Colon (tissue), 2 donors: ENCODE measurements around the gene DCLK1.

Source experiments
- FAIRE-seq: peaks from 2 replicates; lab custom pipeline; 2012; peaks lifted over from hg19 to GRCh38; lab: Jason Lieb, UNC
- donor health status: control.
- donor health status: control.

Gene DCLK1

DNA sequence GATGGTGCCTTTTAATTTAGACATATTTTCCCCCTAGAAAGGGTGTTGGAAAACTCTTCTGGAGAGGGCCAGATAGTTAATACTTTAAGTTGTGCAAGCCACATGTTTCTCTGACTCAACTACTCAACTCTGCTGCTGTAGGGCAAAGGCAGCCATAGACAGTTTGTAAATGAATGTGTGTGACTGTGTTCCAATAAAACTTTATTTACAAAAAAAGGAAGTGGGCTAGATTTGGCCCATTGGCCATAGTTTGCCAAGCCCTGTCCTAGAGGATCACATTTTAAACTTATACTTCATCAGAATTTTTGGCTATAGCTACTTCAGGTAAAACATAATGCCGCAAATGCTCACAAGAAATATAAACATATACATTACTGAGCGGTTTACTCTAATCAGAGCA lies 348.4 kb downstream of the DCLK1 start:
- FAIRE-seq, result no peak

DNA sequence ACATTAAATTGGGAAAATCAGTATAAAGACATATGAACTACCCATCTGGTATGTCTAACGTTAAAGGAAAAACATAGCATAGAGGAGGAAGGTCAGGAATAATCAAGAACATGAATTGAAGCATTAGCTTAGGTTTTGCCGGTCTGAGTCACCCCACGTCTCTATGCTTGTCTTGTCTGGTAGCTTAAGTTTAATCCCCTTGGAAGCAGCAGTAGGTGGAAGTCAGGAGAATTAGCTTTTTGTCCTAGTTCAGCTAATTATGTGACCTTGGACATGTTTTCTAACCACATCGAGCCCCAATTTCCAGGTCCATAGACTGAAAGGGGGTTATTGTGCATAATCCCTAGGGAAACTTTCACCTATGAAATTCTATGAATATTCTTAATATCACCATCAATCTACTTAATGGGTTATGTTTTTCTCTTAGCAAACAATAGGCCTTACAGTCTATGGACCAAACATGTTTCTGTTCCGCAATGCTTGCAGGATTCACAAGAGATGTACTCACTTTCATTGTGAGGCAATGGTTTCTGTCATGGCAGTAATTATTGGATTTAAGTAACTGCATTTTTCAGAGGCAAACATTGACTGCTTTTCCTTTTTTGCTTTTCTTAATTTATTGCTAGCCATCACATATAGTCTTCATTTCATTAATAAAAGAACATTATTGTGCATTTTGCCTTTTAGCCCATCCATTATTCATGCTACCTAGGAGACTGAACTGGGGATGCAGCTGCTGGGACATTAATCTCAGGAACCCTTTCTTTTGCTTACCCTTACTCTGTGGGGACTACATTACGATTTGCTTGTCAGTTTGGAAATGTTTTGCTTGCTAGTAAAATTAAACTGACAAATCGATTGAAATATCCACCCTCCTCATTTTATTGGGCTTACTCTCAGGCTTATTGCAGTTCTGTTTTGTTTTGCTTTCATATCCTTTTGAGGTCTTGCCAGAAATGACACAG lies 349.9 kb downstream of the DCLK1 start:
- FAIRE-seq, result no peak

DNA sequence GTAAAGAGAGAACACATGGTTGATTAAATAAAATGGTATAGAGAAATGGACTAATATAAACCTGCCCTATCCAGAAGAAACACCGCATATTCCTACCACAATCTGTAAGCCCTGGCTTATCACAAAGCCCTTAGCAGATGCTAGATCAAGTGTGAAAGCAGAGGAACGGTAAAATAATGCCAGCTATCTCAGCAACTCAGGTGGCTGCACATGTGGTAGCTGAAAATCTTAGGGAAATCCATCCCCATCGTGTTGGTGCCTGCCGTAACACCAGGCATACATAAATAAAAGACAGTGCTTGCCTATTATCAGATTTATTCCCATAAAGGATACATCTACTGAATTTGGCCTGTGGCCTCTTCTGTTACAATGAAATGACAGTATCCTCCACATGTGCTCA lies 350.6 kb downstream of the DCLK1 start:
- no peak for FAIRE-seq

DNA sequence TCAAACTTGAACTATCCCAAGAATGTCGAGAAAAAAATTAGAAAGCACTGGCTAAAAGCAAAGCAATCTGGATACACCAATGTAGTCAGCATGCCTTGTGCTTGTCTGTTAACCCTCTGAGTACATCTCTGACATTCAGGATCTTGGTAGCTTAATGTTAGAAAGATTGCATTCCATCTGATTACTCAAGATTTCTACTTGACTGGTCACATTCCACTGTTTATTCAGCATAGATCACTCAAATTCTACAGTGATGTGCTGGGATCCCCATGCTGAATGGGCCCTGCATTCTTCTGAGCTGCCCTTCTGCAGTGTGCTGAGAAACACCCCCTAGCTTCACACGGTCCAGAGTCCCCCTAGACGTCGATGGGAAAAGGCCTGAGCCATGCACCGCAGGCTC lies 359.3 kb downstream of the DCLK1 start:
- FAIRE-seq, result no peak

DNA sequence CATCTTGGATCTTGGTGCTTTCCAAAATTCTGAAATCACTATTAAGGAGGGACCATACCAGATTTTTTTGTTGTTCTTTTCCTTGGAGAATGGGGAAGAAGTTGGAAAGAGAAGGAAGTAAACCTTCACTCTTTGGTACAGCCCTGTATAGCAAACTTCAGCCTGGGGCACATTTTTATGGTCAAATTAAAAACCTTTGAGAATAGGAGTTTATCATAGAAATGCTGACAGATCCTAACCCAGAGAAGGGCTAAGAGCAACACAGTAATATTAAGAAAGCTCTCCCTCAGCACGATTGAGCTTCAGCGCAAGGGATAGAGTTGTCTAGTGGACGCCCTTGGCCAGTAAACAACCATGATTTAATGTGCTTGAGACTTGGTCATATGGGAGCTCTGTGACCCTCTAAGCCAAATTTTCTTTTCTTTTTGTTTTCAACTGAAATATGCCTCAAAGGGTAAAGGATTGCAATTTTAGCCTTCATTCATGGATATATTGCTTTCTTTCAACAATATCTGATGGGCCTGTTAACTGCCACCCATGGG lies 360.4 kb downstream of the DCLK1 start:
- FAIRE-seq, result no peak

DNA sequence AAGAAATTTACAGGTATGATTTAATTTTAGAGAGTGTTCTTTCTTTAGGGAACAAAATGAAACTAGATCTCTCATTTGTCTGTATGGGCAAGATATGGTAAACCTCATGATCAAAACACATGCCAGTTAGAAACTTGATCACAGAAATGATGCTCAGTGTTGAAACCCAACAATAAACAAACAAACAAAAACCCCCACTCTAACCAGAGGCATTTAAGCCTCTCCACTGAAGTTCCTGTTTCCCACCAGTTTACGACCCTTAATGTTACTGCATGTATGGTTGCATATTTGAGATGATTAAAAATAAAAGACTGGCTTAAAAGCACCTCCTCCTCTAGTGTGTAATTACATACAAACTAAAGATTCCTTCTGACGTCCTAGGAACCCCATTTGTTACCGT lies 361.4 kb downstream of the DCLK1 start:
- FAIRE-seq, result no peak

DNA sequence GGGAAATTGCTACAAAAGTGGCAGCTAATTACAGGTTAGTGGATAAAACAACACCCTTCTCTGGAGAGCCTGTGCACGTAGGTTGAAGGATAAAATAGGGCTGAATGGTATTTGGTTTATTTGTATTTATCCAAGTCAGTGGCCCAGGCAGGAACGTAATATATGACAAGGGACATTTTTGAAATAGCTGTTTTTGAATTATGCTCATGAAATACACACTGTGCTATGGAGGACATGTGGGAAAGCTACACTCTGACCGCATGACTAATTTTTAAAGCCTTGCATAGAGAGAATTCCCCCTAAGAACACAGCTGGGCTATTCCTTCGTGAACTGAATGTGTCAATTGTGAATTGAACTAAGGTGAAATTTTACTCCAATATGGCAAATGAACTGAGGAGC lies 362.6 kb downstream of the DCLK1 start:
- FAIRE-seq, result no peak

DNA sequence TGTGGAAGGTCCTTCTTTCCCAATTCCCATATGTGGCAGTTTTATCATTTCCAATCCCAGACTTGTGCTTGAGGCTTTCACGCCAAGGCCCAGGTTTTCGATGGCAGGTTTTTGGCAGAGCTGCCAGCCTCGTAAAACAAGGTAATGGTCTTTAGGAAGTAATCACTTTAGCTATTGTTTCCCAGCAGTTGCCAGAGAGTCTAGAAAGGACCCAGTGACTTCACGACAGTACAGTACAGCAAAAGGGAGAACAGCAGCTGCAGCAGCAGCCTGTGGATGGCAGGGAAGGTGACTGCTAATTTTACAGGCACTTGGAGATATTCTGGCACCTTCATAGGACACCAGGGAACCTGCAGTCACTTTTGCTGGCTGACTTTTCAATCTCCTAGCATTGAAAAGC lies 363.1 kb downstream of the DCLK1 start:
- no peak for FAIRE-seq

DNA sequence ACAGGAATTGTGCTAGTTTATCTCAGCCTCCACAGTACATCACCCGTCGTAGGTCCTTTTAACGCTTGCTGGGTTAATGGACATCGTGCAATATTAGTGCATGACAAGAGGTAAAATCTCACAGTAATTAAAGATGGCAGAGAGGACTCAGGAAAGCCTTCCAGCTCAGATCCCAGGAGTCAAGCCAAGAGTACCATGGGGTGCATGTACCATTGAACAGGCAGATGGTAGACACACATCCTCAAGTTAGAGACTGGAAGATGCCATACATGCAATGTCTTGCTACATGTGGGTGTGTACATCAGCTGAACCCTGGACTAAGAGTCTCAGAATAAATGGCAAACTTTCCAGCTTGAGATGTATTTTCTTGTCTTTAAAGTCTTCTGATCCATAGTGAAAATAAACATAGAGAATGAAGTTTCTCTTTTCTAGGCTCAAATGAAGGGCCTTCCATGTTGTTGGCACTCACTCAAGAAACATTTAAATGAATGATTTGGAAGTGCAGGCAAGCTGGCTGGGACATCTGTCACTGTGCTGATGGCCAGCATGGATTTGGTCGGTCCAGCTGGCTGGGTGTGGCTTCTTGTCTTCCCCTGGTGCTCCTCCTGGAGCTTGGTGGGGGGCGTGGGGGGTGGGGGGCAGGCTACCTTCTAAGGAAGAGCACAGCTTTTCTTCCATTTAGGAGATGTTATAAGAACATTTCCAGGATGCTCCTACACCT lies 363.8 kb downstream of the DCLK1 start:
- no peak for FAIRE-seq

DNA sequence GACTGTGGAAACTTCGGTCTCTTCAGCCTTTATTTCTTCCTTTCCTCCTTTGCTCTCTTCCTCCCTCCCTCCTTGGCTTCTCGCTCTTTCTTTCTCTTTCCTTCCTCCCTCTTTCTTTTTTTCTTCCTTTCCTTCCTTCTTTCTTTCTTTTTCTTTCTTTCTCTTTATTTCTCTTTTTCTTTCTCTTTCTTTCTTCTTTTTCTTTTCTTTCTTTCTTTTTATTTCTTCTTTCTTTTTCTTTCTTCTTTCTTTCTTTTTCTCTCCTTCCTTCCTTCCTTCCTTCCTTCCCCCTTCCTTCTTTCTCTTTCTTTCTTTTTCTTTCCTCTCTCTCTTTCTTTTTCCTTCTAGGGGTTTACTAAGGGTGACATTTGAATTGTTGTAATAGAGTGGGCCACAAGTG lies 364.5 kb downstream of the DCLK1 start:
- no peak for FAIRE-seq

DNA sequence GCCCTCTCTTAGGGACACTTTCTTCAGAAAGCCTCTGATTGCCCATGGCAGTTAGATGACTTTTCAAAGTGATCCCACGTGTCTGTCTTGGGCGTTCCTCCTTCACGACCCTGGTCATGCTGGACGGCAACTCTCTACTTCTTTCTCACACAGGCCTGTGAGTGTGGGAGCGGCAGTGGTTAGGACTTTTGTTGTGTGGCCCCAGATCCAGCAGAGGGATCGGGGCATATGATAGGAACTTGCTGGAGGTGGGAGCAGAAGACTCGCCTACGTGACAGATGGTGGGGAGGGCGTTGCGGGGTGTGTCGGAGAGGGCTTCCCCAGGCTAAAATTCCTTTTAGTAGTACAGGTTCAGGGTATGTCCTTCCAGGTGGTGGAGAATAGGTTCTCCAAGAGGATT lies 365.2 kb downstream of the DCLK1 start:
- no peak for FAIRE-seq

DNA sequence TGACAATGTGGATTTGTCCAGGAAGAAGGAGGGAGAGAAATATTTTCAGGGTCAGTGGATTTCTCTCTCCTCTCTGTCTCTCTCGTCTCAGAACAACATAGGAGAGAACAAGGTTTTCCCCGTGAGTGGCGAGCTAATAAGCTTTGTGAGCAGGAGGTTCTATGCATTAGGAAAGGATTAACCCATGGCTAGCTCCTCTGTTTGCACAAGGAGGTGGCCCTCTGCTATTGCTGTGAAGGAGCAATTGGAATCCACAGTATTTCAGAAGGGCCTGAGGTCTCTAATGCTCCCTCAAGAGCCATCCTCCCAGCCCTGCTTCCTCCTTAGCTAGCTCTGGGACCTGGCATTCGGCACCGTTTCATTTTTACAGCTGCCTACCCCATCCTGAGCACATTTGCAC lies 365.8 kb downstream of the DCLK1 start:
- no peak for FAIRE-seq

DNA sequence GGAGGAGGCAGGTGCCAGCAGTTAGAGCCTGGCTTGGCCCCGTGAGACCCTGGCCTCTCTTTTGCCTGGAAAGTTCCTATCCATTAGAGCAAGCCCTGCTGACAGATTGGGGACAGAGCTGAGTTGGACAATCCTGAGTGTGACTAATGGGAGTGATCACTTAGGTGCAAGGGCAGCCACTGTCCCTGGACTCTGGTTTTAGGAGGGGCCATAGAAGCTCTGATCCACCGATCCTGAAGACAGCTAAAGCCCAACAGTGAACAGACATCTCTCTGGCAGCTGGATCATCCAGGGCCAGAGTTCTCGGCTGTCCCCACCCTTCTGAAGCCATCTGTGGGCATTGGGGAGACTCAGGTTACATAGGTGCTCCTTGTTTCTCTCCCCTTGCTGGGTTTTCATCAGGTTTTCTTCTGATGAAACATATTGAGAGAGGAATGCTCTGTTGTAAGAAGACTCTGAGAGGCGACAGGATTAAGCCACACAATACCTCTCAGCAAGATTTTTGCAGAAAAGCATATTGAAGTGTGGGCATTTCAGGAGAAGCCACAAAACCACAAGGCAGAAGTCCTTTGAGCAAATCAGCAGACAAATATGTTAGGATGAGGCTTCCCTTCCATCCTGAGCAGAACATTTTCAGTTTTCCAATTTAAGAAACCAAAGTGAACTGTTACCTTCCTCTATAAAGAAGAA lies 366.7 kb downstream of the DCLK1 start:
- FAIRE-seq, result no peak

DNA sequence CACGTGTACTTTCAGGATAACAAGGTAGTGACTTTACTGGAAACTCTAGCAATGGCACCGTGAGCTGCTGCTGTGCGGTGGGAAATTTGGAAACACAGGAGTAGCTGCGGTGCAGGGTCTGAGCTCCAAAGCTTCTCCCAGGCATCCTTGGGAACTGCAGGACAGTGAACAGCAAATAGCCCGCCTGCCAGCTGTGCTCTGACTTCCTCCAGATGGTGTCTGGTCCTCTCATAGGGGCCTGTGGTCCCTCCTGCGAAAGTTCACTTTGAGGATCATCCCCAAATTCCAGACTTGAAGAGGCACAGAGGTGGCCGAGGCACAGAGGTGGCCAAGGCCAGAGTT lies 367.4 kb downstream of the DCLK1 start:
- FAIRE-seq, result no peak

DNA sequence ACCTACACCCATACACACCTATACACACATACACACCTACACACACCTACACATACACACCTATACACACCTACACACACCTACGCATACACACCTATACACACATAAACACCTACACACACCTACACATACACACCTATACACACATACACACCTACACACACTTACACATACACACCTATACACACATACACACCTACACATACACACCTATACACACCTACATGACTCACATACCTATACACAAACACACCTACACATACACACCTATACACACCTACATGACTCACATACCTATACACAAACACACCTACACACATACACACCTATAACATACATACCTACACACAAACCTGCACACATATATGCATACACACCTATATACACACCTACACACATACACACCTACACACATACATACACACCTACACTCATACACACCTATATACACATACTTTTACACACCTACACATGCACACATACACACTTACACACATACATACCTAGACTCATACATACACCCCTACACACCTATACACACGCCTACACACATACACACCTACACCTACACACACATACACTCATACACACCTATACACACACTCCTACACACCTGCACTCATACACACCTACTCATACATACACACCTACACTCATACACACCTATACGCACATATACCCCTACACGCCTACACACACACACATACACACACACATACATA lies 368.0 kb downstream of the DCLK1 start:
- FAIRE-seq, result no peak

DNA sequence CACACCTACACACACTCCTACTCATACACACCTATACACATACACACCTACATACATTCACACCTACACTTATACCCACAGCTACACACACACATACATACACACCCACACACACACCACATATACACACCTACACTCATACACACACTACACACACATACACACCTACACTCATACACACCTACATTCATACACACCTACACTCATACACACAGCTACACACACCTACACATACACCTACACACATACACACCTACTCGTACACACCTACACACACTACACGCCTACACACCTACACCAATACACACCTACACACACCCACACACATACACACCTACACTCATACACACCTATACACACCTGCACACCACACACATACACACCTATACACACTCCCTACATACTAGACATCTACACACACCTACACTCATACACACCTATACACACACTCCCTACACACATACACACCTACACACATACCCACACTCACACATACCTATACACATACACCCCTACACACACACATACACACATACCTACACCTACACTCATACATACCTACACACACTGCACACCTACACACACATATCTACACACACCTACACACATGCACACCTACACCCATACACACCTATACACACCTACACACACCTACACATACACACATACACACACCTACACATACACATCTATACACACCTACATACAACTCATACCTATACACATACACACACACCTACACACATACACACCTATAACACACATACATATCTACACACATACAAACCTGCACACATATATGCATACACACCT lies 369.5 kb downstream of the DCLK1 start:
- FAIRE-seq, result no peak

DNA sequence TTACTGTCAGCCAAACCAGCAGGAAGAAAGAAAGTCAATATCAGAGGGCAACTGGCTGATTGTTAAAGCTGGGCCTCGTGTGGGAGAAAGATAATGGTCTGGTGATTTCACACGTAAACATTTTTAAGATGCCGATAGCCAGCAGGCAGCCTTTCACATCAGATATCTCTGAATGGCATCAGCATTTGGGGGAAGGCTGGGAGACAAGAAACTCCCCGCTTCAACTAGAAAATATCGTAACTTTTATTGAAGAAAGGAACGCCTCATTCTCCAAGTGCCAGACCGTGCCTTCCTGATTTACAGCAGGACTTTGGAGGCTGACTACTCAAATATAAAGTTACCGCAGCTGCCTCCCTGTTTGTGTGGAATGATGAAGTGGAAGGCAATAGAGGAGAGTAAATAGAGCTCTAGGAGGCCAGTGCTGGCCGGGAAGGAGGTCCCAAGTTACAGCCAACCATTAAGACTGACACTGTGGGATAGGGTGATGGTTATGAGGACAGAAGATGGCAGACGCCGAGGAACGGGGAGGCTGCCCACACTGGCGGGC lies 370.4 kb downstream of the DCLK1 start:
- FAIRE-seq, result no peak

DNA sequence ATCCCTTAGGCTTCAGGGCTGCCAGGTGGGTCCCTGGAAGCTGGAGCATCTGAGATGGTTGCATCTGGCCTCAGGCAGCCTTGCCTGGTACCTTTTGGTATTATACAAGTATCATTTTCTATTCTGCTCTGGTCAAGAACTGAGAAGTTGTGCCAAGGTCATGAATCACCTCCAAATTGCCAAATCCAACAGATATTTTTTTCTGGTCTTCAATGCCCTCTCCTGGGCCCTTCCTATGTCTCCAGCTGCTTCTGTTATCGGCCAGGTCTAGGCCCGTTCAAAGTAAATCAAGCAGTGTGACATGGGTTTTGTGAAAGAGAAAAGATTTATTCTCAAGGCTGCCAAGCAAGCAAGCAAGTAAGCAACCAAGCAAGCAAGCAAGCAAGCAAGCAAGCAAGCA lies 383.6 kb downstream of the DCLK1 start:
- FAIRE-seq, result no peak

DNA sequence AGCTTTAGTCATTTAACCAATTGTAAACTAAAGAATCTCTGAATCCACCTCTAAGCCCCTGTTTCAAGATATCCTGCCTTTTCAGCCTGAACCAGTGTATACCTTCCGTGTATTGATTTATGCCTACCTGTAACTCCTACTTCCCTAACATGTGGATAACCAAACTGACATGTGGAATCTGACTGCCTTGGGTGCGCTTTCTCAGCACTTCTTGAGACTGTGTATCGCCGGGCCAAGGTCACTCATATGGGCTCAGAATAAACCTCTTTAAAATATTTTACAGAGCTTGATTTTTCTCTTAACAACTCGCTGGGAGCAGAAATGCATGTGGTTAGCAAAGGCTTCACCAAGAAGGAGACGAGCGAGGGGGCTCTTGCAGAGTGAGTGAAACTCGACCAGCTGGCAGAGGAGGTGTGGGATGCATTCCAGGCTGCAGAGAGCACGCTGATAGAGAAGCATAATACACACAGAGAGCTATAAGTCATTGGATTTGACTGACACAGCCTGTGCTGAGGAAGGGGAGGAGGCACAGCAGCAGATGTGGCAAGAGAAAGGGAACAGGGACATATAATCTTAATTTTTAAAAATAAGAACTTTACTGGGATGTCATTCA lies 386.5 kb downstream of the DCLK1 start:
- no peak for FAIRE-seq

DNA sequence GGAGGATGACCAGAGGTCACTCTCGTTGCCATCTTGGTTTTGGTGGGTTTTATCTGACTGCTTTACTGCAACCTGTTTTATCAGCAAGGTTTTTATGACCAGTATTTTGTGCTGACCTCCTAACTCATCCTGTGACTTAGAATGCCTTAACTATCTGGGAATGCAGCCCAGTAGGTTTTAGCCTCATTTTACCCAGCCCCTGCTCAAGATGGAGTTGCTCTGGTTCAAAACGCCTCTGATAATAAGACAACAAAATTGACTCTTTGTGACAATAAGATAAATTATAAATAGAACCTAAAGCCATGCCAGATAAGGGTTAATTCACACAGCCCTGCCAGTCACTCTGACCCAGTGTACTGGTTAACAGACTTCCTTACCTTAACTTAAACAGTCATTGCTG lies 387.0 kb downstream of the DCLK1 start:
- FAIRE-seq, result no peak

DNA sequence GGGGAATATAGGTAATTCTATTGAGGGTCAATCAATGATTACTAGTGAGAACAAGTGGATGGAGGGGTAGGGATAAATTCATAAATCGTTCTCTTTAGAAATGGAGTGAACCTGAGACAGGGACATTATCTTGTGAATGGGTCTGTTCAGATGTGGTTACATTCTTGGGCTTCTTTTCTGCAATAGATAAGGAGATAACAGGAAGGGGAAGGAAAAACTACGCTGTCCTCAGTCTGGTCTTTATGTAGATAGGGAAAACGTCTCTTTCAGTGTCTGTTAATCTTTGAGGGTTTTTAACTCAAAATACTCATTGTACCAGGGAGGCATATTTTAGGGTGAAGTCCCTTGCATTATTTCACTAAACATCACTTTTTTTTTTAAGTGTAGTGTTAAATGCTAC lies 388.0 kb downstream of the DCLK1 start:
- FAIRE-seq, result no peak
